DMS153 (cell line): ENCODE data around the gene BMF.

ENCODE experiments used
- DNase-seq: peaks from one replicate; lab custom pipeline; 2025; lab: John Stamatoyannopoulos, UW

BMF gene

DNA sequence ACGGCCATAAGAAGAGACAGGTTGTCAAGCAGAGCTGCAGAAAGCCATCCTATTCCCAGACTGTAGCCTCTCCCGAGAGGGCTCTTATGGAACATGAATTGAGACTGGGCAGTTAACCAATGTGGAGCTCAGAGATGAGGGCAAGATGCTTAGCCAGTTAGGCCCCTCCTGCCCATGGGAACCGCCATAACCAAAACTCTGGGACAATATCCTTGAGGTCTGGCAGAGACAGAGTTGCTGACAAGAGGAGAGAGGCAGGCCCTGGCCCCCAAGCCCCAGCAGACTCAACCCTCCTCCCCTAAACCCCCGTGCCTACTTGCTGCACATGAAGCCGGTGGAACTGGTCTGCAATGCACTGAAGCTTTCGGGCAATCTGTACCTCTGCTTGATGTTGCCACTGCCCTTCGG, 4.8 kb downstream of the BMF start:
- DNase-seq, result no peak

DNA sequence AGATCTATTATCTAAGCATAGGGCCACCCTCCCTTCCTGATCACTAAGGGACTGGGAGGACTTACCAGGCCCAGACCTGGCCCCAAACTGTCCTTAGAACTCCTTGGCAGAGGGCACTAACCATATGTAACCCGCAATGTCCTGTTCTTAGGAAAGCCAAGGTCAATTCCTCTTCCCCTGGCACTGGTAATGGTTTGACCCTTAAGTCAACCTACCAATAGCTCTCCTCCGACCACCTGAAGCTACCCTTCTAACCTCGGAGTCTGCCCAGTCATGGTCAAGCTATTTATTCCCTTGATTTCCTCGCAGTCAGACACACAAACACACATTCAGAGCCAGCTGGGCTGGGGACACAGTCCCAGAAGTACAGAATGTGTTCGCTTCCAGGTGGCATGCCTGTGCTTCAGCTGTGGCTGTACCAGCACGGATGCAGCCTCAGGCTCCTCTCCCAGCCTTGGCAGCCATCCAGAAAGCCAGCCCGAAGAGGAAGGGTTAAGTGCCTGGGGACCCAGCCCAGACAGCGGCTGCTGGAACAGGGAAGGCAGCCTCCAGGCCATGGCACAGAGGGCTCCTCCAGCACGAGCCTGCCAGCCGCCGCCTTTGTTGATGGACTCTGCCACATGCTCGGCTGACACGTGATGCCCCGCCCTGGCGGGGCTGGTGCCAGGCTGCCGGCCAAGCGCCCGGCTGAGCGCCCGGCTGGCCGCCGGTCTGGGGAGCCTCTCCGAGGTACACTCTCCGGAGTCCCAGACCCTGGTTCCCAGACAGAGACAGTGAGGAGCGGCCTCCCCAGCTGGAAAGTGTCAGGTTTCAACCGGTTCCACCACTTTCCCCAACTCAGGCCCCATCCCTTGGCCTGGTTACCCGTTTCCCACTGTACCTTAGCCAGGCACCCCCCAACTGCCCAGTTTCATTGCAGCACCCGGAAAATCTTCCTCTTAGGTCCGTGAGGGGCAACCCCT, 5.5 kb downstream of the BMF start:
- DNase-seq, result peak; percentile 85

DNA sequence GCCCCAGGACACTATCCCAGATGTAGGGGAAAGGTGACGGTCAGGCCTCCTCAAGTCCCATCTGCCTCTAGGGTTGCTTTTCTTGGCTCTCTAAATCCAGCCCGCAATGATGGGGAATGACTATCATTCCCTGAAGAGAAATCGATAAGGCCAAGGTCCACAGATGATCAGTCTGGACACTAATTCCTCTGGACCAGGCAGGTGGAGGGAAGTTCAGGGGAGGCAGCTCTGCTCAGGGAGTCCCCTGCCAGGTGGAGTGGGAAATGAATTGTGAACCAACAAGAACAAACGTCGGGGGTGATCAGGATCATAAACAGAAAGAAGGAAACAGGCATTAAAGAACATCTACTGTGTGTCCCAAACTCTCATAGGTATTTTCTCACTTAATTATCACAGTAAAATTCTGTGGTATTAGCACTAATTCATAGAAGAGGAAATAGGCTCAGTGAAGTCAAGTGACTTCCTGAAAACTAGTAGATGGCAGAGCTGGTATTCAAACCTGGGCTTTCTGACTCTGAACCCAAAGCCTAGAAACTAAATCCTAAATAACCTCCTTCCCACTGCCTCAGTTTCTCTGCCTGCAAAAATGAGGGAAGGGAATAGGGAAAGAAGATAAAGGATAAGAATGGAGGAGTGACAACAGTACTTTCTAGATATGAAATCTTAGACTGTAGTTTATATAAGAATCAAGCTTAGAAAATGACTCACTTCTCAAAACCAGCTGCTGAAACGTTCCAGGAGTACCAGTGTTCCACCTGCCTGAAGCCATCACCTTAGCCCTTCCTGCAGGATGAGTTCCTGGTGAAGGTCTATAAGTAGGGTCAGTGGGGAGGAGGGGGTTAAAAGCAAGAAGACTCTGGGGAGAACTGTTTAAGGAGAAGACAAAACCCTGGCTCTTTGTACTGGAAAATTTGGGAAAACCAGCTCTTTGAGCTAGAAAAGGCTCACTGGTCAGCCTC, 7.5 kb downstream of the BMF start:
- no peak for DNase-seq

DNA sequence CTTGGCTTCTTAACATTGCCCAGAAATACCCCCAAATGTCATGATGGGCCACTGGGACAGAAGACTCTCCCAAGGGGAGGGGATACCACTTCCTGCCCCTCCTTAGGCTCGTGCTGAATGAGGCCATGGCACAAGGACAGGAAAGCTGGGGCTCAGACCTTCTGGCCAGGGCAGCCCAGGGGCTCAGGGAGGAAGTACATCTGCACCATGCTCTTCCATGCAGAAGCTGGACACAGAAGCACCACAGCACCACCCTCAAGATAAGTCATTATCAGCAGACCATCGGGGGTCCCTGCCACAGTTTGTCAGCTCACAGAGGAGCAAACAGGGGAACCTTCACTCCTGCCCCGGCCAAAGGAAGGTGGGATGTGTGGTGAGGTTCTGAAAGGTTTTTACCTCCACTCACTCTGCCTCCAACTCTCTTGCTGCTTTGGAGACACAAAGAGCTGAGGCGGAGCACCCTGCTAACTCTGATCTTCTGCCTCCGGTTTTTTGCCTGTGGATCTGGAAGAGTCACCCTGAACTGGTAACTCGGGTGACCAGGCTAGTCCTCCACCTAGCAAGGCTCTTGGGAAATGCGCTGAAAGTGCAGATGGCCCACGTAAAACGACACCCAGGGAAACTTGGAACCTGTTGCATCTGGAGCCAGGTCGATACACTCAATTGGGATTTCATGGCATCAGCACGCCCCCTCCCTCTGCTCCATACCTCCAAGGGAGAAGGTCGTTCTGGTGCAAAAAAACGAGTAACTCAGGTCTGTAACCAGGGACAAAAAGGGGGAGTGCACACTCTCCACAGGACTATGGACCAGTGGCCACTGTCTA, 8.3 kb downstream of the BMF start:
- DNase-seq, result no peak

DNA sequence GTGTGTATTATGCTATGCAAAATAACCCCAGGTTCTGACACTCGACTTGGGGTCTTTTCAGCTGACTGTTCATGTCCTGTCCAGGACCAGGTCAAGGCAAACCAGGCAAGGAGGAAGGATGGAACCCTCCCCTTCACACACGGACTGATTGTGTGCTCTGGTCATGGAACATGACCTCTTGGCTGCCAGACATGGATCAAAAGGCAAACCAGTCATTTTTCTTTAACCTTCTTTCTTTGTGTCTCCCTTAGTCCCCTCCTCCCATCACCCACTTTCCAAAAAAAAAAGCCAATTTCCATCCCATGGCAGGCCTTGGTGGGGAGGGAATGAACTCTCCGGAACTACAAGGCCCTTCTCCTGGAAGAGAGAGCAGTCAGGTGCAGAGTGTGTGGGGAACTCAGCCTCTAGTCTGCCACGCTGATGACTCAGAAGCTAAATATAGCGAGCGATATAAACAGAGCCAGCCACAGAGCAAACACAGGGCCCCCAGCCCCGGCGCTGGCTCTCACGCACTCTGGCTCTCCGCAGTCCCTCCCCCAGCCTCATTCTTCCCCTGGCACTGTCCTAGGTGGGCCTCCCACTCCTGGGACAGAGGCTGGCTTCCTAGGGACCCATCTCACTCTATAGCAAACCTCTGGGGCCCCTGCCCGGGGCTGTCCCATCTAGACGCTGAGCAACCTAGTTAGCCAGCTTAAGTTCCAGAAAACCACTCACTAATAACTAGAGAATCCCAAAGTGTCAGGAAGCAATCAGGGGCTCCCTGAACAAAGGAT, 10.0 kb downstream of the BMF start:
- peak; percentile 69 for DNase-seq

DNA sequence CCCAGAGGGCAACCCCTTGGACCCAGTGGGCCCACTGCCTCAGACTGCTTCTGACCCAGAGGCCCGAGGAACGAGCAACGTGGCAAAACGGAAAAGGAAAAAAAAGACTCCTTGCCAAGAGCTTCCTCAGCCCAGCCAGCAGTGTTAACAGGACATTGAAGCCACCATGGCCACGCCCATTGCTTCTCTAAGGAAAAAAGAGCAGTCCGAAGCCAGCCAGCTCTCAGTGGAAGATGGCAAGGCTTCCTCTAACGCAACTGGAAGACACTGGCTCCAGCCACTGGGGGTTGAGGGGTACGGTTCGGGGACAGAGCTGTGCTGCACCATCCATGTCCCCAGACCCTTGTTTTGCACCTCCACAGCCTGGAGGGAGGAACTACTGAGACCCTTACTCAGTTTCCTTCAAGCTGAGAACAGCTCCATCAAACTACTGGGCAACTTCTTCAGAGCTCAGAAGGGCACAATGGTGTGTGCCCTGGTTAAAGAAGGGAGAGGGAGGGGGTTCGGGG, 10.7 kb downstream of the BMF start:
- no peak for DNase-seq

DNA sequence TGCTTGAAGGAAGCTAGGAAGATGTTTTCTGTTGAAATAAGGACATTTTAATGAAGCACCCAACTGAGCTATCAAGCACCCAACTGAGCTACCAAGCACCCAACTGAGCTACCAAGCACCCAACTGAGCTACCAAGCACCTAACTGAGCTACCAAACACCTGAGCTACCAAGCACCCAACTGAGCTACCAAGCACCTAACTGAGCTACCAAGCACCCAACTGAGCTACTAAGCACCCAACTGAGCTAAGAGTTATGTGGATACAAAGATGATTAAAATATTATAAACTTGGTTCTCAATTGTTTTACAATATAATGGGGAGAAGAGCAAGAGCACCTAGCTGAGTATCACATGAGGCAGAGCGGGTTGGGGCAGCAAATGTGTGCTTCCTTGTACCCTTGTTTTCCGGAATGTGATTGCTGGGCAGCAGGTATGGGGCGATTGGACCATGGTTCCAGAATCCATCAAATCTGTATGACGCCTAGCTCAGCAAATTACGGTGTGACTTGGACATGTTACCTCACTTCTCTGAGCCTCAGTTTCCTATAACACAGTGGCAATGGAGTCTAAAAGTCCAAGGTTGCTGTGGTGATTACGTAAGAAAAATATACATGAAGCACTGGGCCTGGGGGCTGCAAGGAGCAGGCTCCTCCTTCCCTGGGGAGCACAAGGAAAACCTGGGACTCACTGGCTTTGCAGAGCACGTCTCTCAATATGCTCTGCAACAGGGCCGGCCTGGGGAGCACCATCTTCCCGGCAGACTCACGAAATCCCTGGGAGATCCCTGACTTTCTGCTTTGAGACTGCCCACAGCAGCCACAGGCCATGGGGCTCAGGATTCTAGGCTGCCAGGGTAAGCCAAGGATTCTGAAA, 11.3 kb downstream of the BMF start:
- no peak for DNase-seq

DNA sequence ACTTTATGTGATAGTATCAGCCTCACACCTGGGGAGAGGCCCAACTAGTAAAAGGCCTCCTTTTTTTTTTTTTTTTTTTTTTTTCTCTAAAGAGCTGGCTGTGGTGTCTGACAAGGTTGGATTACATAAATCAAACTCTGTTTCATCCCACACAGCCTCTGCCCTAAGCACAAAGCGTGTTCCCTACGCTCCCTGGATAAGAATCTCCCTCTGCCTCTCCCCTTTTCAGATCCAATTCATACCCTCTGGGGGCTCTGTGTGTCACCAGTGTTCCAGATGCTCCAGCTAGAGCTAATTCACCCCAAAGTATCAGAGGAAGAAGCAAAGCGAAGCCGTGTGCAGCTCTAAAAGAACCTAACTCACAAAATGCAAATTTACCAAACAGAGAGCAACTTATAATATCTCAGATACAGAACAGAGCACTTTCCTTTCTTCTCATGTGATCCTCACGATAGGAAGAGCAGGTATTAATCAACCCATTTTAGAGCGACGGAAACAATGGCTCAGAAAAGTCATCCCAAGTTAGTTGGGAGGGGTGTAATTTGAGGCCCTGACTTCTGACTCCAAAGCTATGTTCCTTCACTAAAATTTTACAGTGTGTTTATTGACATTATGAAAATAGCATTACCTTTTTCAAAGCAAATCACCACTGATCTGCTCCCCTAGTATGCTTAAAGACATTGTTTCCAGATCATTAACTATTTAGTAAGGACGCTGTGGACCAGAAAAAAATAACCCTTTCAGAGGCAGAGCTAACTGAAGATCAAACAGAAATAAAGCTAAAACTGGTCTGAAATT, 12.4 kb downstream of the BMF start:
- no peak for DNase-seq

DNA sequence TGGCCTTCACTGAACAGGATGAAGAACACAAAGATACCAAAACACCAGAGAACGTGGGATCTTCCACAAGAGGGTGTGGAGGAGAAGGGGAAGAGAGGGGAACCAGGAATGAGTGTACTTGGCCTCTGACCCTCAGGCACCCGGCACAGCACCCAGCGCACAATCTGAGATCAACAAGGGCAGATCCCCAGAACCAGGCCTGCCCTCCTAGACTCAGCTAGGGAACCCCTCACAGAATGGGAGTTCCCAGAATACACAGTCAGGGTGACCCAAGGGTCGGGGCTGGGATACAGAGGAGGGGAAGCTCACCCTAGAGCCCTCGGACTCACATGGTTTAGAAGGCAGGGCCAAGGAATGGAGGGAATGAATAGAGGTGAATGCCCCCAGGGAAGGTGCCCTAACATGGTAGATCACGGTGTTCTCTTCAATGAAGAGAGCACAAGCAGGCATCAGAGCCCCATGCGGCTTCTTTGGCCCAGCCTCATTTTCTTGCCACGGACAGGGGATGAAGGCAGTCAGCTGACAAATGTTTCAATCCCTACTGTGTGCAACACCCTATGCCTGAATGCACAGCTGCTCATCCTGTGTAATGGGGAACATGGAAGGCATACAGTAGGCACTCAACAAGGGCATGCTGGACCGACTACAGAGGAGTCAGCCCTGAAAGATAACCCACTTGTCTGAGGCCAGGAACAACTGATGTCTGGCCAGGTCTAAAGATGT, 13.1 kb downstream of the BMF start:
- DNase-seq, result no peak

DNA sequence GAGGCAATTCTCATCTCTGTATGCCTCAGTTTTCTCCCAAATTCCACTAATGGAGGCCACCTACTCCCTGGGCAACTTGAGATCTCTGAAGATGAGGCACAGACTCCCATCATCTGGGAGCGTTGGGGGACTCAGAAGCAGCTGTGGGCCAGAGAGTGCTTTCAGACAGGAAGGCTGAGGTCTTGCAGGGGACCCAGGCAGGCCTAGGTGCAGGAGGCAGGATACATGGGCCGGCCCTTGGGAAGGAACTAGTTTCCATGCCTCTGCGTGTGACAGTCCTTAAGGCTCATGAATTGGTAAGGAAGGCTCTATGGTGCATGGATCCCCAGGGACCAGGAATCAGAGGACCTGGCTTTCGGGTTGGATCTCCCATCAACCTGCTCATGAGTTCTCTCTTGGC, 14.5 kb downstream of the BMF start:
- DNase-seq, result no peak

DNA sequence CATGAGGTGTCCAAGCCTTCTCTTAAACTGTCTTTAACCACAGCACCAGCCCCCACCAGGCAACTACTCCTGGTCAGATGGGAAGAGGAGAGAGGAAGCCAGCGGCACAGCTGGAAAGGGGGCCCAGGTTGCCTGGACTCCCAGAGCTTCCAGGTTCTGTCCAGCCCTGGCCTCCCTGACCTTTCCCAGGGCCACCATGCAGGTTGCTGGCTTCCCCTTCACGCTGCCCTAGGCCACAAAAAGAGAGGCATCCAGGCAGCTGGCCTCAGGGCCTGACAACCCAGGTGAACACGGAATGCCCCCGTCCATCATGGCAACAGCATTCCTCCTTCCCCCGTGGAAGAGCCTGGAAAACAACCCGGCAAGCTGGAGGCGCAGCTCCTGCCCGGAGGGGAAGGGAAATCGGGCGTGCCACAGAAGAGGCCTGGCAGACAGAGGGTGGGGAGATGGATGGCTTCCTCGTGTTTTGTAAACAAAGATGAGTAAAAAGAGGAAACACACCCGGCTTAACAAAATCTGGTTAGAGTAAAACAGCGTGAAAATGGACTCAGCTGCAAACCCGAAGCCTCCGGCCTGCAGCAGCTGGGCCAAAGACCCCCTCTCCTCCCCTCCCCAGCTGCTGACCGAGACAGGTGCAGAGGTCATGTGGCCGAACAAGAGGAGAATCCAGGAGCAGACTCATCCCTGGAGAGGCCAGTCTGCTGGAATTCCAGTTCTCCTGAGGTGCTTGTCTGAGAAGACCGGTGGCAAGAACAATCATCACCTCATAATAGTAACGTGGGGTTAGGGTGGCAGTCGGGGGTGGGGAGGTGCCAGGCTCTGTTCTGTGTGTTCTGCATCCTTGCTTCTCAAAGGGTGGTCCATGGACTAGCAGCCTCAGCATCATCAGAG, 15.5 kb downstream of the BMF start:
- no peak for DNase-seq

DNA sequence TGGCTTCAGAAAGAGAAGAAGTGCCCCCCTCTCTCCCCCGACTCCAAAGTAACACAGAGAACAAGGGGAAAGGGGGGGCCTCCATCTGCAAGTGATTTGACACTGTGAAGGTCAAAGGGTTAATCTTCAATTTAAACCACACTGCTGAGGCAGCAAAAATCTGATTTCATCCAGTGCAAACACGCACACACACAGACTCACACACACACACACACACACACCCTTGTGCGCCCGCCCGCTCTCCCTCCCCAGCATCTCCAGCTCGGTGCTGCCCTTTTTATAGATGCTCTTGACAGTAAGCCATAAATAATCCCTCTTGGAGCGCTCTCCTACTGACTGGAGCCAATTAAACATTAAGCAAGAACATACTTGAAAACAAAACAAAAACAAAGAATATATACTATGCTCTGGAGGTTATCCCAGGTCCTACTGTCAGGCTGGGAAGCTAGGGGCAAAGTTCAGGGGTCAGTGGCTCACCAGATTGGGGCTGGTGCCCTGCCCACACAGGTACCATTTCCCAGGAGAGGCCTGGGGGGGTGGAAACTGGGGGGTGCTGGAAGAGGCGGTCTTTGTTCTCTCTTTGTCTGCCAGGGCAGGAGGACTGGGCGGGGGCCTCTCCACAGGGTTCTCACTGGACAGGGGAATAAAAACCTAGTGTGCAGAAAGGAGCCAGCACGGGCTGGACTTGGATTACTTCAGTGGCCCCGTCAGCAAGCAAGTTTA, 16.3 kb downstream of the BMF start:
- DNase-seq, result peak; percentile 81

DNA sequence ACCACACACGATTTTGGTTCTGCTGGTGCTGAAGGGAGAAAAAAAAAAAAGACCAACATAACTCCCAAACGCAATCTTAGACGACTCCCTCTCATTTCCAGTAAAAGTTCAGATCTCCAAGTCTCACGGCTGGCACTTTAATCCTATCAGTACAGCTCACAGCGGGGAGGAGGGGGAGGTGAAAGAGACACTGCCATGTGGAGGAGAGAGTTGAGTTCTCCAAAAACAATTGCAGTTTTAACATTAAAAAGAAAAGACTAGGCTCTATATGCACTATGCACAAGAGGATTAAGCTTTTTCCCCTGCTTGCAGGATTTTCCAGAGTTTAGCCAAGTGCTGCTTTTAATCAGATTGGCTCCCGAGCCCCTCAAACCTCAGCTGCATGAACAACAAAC, 16.8 kb downstream of the BMF start:
- no peak for DNase-seq

DNA sequence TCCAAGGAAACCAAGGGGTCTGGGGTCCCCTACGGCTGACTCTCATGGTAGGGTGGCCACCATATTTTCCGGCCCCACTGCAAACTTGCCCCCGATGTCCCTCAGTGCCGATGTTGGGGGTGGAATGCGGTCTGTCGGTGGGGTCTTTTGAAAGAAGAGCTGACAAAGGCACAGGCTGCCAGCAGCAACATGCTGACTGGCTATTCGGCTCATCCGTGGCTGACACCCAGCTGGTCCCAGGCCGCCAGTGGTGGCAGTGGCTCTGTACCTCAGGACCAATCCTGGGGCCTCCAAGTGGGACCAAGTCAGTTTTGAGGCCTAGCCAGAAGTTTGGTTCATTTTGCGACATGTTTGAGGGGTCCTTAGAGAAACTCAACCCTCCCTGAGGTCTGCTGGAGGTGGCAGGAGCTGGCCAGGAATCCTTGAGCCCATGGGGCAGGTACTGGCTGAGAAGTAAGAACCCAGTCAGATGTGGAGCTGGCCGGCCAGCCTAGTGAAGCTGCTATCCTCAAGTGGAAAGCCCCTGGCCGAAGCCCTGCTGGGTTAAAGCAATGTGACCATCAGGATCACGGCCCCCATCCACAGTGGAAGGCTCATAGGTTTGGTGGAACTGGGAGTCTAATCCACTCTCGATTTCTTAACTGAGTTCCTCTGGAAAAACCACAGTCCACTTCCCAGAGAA, 17.8 kb downstream of the BMF start:
- no peak for DNase-seq

DNA sequence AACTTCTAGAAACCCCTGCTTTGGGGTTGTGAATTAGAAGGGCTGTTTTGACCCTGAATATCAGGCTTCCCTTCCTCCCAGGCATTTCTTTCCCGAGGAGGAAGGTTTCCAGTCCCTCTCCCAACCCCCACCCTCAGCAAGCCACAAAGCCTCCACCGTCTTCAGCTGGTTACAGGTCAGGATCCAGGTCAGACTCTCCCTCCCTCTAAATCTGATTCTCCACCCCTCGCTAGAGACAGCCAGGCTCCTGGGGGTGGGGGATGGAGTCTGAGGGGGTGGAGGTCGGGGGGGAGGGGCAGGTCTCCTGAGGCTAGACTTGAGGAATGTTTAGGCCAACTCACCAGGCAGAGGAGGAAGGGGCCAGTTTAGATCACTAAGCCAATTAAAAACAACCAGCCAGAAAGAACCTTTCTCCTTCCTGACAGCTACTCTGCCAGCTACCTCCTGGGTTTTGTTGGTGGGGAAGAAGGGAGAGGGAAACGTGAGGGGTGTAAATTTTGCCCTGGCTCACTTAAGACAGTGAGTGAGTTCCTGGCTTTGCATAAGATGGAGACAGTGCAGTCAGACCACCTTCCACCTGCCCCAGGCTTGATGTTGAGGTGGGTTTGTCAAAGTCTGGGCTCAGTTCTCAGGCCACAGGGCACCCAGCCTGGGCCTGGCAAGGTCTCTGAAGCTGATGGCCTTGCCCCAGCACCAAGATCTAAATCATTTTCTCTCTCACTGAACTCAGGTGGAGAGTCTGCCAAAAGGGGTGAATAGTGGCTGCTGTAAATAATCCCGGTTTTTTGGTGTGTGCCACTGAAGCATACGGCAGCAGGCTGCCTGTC, 19.5 kb downstream of the BMF start:
- DNase-seq, result no peak
